ENCODE measurements around the gene FNDC3A.

- TF ChIP-seq POLR2A (IDR thresholded peaks at IDR 0.05) (no peak), CTCF (IDR thresholded peaks at IDR 0.05) (no peak)
These were observed 69.1 kb downstream of the FNDC3A start for GRCh38 chr13:49044836-49045235.
